BLaER1 treated with 17β-estradiol and CSF1 and Interleukin-3, amounts not matched to agents 10 nM and 100 nM (cell line): Measurements from ENCODE around the gene THRAP3.

ENCODE experiments used
- H3K27ac ChIP-seq, 11 experiments: shearing (Covaris generic); formaldehyde crosslinking; 2 replicates each; pipeline ENCODE4 v1.8.1; 2022
- H3K27me3 ChIP-seq, 11 experiments: shearing (Covaris generic); formaldehyde crosslinking; 2 replicates each; pipeline ENCODE4 v1.8.1; 2022
- H3K36me3 ChIP-seq, 11 experiments: shearing (Covaris generic); formaldehyde crosslinking; 2 replicates each; pipeline ENCODE4 v1.8.1; 2022
- H3K4me1 ChIP-seq, 10 experiments: shearing (Covaris generic); formaldehyde crosslinking; 2 replicates each; pipeline ENCODE4 v1.8.1; 2022
- H3K4me2 ChIP-seq, 11 experiments: shearing (Covaris generic); formaldehyde crosslinking; 2 replicates each; pipeline ENCODE4 v1.8.1; 2022
- H3K4me3 ChIP-seq, 10 experiments: shearing (Covaris generic); formaldehyde crosslinking; 2 replicates each; pipeline ENCODE4 v1.8.1; 2022
- H3K9ac ChIP-seq, 11 experiments: shearing (Covaris generic); formaldehyde crosslinking; 2 replicates each; pipeline ENCODE4 v1.8.1; 2022
- H3K9me3 ChIP-seq, 11 experiments: shearing (Covaris generic); formaldehyde crosslinking; replicated peaks in 1 of 11; 2 replicates each; pipeline ENCODE4 v1.8.1; 2022
- H4K20me1 ChIP-seq, 11 experiments: shearing (Covaris generic); formaldehyde crosslinking; 2 replicates each; pipeline ENCODE4 v1.8.1; 2022
- Cebpa-rat ChIP-seq, 11 experiments: shearing (Covaris generic); IDR thresholded peaks; 2 replicates each; pipeline ENCODE4 v1.8.1; 2022

Gene THRAP3

GRCh38 chr1:36223996-36224536 is at the start of gene THRAP3:
Gene THRAP3, plus strand, starts transcription at chr1:36224443. Its CDS starts 58,121 bp downstream, at chr1:36282564.
- H3K36me3 ChIP-seq, result peaks cover 29 to 38% (median 31%) of the 10 kb centered on the region in 11 experiments
- H3K4me2 ChIP-seq, result peak within 1 kb of the TSS; percentile 84 to 96 (median 92)
- no peaks in the 10 kb centered on the region for H3K27me3 ChIP-seq
- no peaks in the 10 kb centered on the region for H3K9me3 ChIP-seq
- peaks cover 42 to 46% (median 44%) of the 10 kb centered on the region in 11 experiments for H4K20me1 ChIP-seq
- H3K4me3 ChIP-seq, result peak within 1 kb of the TSS; percentile 69 to 88 (median 78)
- peak within 1 kb of the TSS; percentile 93 to 98 (median 95) for H3K27ac ChIP-seq
- H3K4me1 ChIP-seq, result peaks cover 29 to 44% (median 31%) of the 10 kb centered on the region in 10 experiments
- no peak for TF ChIP-seq Cebpa-rat (IDR thresholded peaks at IDR 0.05)
- peak within 1 kb of the TSS; percentile 91 to 97 (median 93) for H3K9ac ChIP-seq

GRCh38 chr1:36174713-36175112 is 49.5 kb upstream of the THRAP3 start:
- Histone ChIP-seq H3K9me3 (no peaks in the 10 kb centered on the region), H3K9ac (peak overlapping the region in 4 of 11 experiments; percentile 3 to 50 (median 36); a peak in 2 of 22 replicates), H4K20me1 (peaks cover 54 to 99% (median 89%) of the 10 kb centered on the region in 11 experiments), H3K4me3 (no peak overlapping the region), H3K36me3 (peaks cover 98 to 100% (median 99%) of the 10 kb centered on the region in 11 experiments), H3K27me3 (no peaks in the 10 kb centered on the region), H3K4me2 (peak overlapping the region in 2 of 11 experiments; percentile 3 to 26; a peak in 3 of 22 replicates), H3K27ac (peak overlapping the region in 4 of 11 experiments; percentile 13 to 54 (median 30); a peak in 4 of 22 replicates), H3K4me1 (peaks cover 0 to 18% (median 9%) of the 10 kb centered on the region in 10 experiments; a peak in 8 of 20 replicates)
- no peak for TF ChIP-seq Cebpa-rat (IDR thresholded peaks at IDR 0.05)

- Histone ChIP-seq H3K27ac (peak overlapping the region in 5 of 11 experiments; percentile 0 to 54 (median 25); a peak in 4 of 22 replicates), H3K4me1 (peaks cover 0 to 18% (median 9%) of the 10 kb centered on the region in 10 experiments; a peak in 8 of 20 replicates), H3K4me3 (no peak overlapping the region), H4K20me1 (peaks cover 49 to 99% (median 89%) of the 10 kb centered on the region in 11 experiments), H3K4me2 (peak overlapping the region in 2 of 11 experiments; percentile 3 to 26; a peak in 3 of 22 replicates), H3K9ac (peak overlapping the region in 7 of 11 experiments; percentile 3 to 50 (median 9); a peak in 4 of 22 replicates), H3K27me3 (no peaks in the 10 kb centered on the region), H3K9me3 (no peaks in the 10 kb centered on the region), H3K36me3 (peaks cover 98 to 100% (median 99%) of the 10 kb centered on the region in 11 experiments)
- TF ChIP-seq Cebpa-rat (IDR thresholded peaks at IDR 0.05), result no peak
Observed at GRCh38 chr1:36175137-36176095, 48.8 kb upstream of the THRAP3 start.

- Histone ChIP-seq H3K4me3 (no peak overlapping the region), H3K27ac (peak overlapping the region in 1 of 11 experiments; percentile 35; a peak in 1 of 22 replicates), H3K4me2 (no peak overlapping the region), H3K27me3 (no peaks in the 10 kb centered on the region), H3K9me3 (no peaks in the 10 kb centered on the region), H4K20me1 (peaks cover 40 to 99% (median 82%) of the 10 kb centered on the region in 11 experiments), H3K9ac (peak overlapping the region in 2 of 11 experiments; percentile 9 to 39; a peak in 1 of 22 replicates), H3K36me3 (peaks cover 98 to 100% (median 99%) of the 10 kb centered on the region in 11 experiments), H3K4me1 (peaks cover 0 to 18% (median 9%) of the 10 kb centered on the region in 10 experiments; a peak in 8 of 20 replicates)
- no peak for TF ChIP-seq Cebpa-rat (IDR thresholded peaks at IDR 0.05)
Observed at GRCh38 chr1:36176106-36176949, 47.9 kb upstream of the THRAP3 start.

- H3K4me2 ChIP-seq, result no peak overlapping the region
Observed at GRCh38 chr1:36177589-36178431, 46.4 kb upstream of the THRAP3 start.

GRCh38 chr1:36178471-36179219 is 45.6 kb upstream of the THRAP3 start:
- H3K36me3 ChIP-seq, result peaks cover 82 to 99% (median 93%) of the 10 kb centered on the region in 11 experiments
- no peak for TF ChIP-seq Cebpa-rat (IDR thresholded peaks at IDR 0.05)
- H3K27ac ChIP-seq, result no peak overlapping the region
- H3K4me2 ChIP-seq, result no peak overlapping the region
- H3K9ac ChIP-seq, result no peak overlapping the region
- peaks cover 0 to 18% (median 0%) of the 10 kb centered on the region in 10 experiments; a peak in 4 of 20 replicates for H3K4me1 ChIP-seq
- no peak overlapping the region for H3K4me3 ChIP-seq
- no peaks in the 10 kb centered on the region for H3K27me3 ChIP-seq
- H4K20me1 ChIP-seq, result peaks cover 29 to 83% (median 60%) of the 10 kb centered on the region in 11 experiments
- no peaks in the 10 kb centered on the region for H3K9me3 ChIP-seq

More at GRCh38 chr1:36177589-36178431, 46.4 kb upstream of the THRAP3 start:
- H3K36me3 ChIP-seq, result peaks cover 90 to 99% (median 96%) of the 10 kb centered on the region in 11 experiments
- H3K27ac ChIP-seq, result no peak overlapping the region
- H3K9me3 ChIP-seq, result no peaks in the 10 kb centered on the region
- H4K20me1 ChIP-seq, result peaks cover 37 to 88% (median 68%) of the 10 kb centered on the region in 11 experiments
- TF ChIP-seq Cebpa-rat (IDR thresholded peaks at IDR 0.05), result no peak
- H3K9ac ChIP-seq, result no peak overlapping the region
- no peak overlapping the region for H3K4me3 ChIP-seq
- no peaks in the 10 kb centered on the region for H3K27me3 ChIP-seq
- peaks cover 0 to 18% (median 4%) of the 10 kb centered on the region in 10 experiments; a peak in 8 of 20 replicates for H3K4me1 ChIP-seq

GRCh38 chr1:36179220-36179600 is 45.0 kb upstream of the THRAP3 start:
- no peaks in the 10 kb centered on the region for H3K27me3 ChIP-seq

More at GRCh38 chr1:36179220-36179600, 45.0 kb upstream of the THRAP3 start:
- no peak for TF ChIP-seq Cebpa-rat (IDR thresholded peaks at IDR 0.05)
- no peak overlapping the region for H3K9ac ChIP-seq
- H3K36me3 ChIP-seq, result peaks cover 76 to 95% (median 87%) of the 10 kb centered on the region in 11 experiments
- peaks cover 0 to 13% (median 0%) of the 10 kb centered on the region in 10 experiments; a peak in 4 of 20 replicates for H3K4me1 ChIP-seq
- no peaks in the 10 kb centered on the region for H3K9me3 ChIP-seq
- H3K27ac ChIP-seq, result no peak overlapping the region
- no peak overlapping the region for H3K4me3 ChIP-seq
- peaks cover 25 to 79% (median 54%) of the 10 kb centered on the region in 11 experiments for H4K20me1 ChIP-seq
- no peak overlapping the region for H3K4me2 ChIP-seq
